Spleen (tissue), 13 donors: Measurements from ENCODE around the gene NDP. TPM values are rescaled to one million over a fixed set of nuclear protein-coding genes. Genes with fewer than 3 reads are reported as not detected.
A peak's percentile ranks its signal among the peaks of the same experiment; 100 is the strongest.

Experiments
- DNase-seq: peaks from one replicate; pipeline ENCODE4 v3.0.0-alpha.2; 2020
- H3K27ac ChIP-seq, 8 donors: fragments of 200-600 bp; sonication (generic) in 7 of 8; 1 replicate in 4 of 8; 2 replicates in 4 of 8; pipeline versions ENCODE4 v1.5.0 to v1.8.0; 2016 to 2021; ENCODE audit warnings: inconsistent platforms in 4 of 8, mild to moderate bottlenecking in 4 of 8, moderate library complexity in 1 of 8
- H3K27me3 ChIP-seq, 7 donors: fragments of 200-600 bp; sonication (generic) in 6 of 7; replicated peaks in 1 of 7; 1 replicate in 4 of 7; 2 replicates in 3 of 7; pipeline versions ENCODE4 v1.5.0 to v1.8.0; 2016 to 2021; ENCODE audit warnings: inconsistent platforms in 3 of 7, mild to moderate bottlenecking in 1 of 7
- H3K36me3 ChIP-seq, 6 donors: fragments of 200-600 bp; sonication (generic) in 5 of 6; 1 replicate in 4 of 6; 2 replicates in 2 of 6; pipeline versions ENCODE4 v1.5.0 to v1.8.0; 2016 to 2021; ENCODE audit warnings: inconsistent platforms in 2 of 6
- H3K4me1 ChIP-seq, 6 donors: fragments of 200-600 bp; sonication (generic) in 5 of 6; 1 replicate in 3 of 6; 2 replicates in 3 of 6; pipeline versions ENCODE4 v1.5.0 to v1.8.0; 2016 to 2021; ENCODE audit warnings: inconsistent platforms in 3 of 6
- H3K4me3 ChIP-seq, 8 donors: fragments of 200-600 bp; sonication (generic) in 7 of 8; 1 replicate in 4 of 8; 2 replicates in 4 of 8; pipeline versions ENCODE4 v1.5.0 to v1.8.0; 2016 to 2021; ENCODE audit warnings: inconsistent platforms in 4 of 8, mild to moderate bottlenecking in 4 of 8, moderate library complexity in 2 of 8
- H3K9me3 ChIP-seq, 8 donors: fragments of 200-600 bp; sonication (generic) in 7 of 8; 1 replicate in 4 of 8; 2 replicates in 4 of 8; pipeline versions ENCODE4 v1.5.0 to v1.8.0; 2016 to 2021; ENCODE audit warnings: inconsistent platforms in 4 of 8
- POLR2A ChIP-seq, 3 donors: fragments of 450-650 bp; IDR thresholded peaks; one replicate each; pipeline ENCODE4 v1.5.1; 2017; ENCODE audit warnings: antibody characterized with exemption in 3 of 3, mild to moderate bottlenecking in 1 of 3
- POLR2AphosphoS5 ChIP-seq, 3 donors: sonication (generic); formaldehyde crosslinking; IDR thresholded peaks; one replicate each; pipeline ENCODE4 v1.5.1; 2017; ENCODE audit warnings: antibody characterized with exemption in 3 of 3
- WGBS, 5 donors: extraction: QIAGEN DNeasy Blood & Tissue Kit in 3 of 5; methylation state at CpG; one replicate each; pipeline versions ENCODE4 v1.1.5 to v1.1.7; 2013 to 2018; 5-methylcytosine and 5-hydroxymethylcytosine counted together
- intact Hi-C: fragments of 100-400 bp; cut with DNase I; formaldehyde crosslinking; loops from one replicate; pipeline ENCODE4 v1.15.0; 2023; ENCODE audit warnings: low total_unique reads
- long read RNA-seq, 2 donors: transcript quantifications; one replicate each; lab custom pipeline, GENCODE V29; 2026
- polyA plus RNA-seq, 3 donors: library from polyadenylated mRNA; stranded (reverse); fragments of 200-250 nt; gene quantifications; one replicate each; pipeline ENCODE4 v1.2.1, GENCODE V29; 2013
- total RNA-seq, 7 donors: library from RNA; depleted of rRNA in 3 of 7; stranded (reverse); fragments of >200 nt in 3 of 7; fragmentation: NEBNext Ultra II Directional in 4 of 7; extraction: Animal tissue kit (Norgen Biotek cat#: 25700) in 4 of 7; gene quantifications; one replicate each; pipeline versions ENCODE4 v1.1.0 to v1.2.1, GENCODE V29; 2016 to 2021
- TF ChIP-seq, protein P1 (sequence below), 11 experiments: fragments of 200-600 bp in 7 of 11; fragments of 450-650 bp in 4 of 11; sonication (generic) in 4 of 11; IDR thresholded peaks in 8 of 11; conservative IDR thresholded peaks in 3 of 11; 1 replicate in 7 of 11; 2 replicates in 4 of 11; pipeline versions ENCODE4 v1.4.0 to v1.8.0; 2016 to 2021; ENCODE audit warnings: antibody characterized with exemption in 11 of 11, inconsistent platforms in 4 of 11, mild to moderate bottlenecking in 1 of 11
- donor health status: healthy with polysubstance abuse.
- donor health status: DM: no; HTN: no; CAD: no; lungs with moderate emphysema.
- donor health status: DM: no; HTN: no; CAD: no.
- donor health status: Bipolar disorder and iron deficiency.
- donor health status: healthy.
- donor health status: DM: no; HTN: no; CAD: no.
- donor health status: DM: yes; HTN: yes; CAD: no.

NDP gene, protein sequence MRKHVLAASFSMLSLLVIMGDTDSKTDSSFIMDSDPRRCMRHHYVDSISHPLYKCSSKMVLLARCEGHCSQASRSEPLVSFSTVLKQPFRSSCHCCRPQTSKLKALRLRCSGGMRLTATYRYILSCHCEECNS
- total RNA-seq (under 1 TPM in 1 of 7 donors, not detected in 6; 0.55 TPM), polyA plus RNA-seq (under 1 TPM; 0.04 to 0.38 (median 0.36) TPM)
- long read RNA-seq, donor 1, partial matches to known transcripts: 0 of 1 reads
- long read RNA-seq, donor 1, other reads (novel, unspliced or antisense): 0 of 1 reads
- long read RNA-seq, donor 2: 0 reads

DNA sequence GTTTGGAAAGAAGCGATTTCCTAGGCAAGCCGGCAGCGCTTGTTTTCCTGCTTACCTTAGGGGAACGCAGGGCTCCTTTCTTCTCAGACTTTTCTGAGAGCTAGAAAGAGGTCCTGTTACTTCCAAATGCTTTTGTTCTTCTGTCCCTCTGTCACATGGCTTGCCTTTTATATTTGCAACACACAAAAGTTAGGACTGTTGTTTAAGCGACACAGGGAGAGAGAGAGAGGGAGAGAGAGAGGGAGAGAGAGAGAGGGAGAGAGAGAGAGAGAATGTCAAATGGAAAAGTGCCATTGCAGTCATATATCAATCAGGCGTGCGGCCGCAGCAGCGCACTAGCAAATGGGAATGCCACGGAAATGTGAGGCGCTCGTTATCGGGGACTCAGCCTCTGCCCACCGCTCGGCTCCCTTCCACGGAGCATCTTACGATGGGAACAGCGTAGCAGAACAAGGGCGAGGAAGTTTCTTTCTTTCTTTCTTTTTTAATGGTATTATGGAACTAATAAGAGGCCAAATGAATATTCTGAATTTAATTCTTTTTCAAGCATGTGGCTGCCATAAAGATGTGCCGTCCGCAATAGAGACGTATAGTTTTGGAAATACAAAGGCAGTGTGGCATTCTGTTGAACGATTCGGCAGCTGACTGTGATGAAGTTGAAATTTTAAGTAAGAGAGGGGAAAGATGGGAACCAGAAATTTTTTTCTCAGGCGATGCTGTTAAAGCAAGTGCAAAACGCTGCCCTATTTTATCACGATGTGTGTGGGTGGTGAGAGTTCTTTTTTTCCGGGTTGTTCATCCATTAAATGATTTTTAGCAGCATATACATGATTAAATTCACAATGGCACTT lies at the start of gene NDP:
Gene NDP, minus strand, starts transcription at position 142 of the 851 bp plus-strand sequence. CDS start 14,745 bp downstream, outside the sequence.
- Histone ChIP-seq H3K4me1 (peaks cover 0 to 6% (median 2%) of the 10 kb centered on the region in 6 donors), H3K27ac (no peak within 1 kb of the TSS), H3K4me3 (peak within 1 kb of the TSS in 2 of 8 donors; percentile 17 to 41), H3K36me3 (no peaks in the 10 kb centered on the region), H3K9me3 (no peaks in the 10 kb centered on the region), H3K27me3 (peaks cover 0 to 62% (median 17%) of the 10 kb centered on the region in 7 donors)
- DNase-seq: no peak
- intact Hi-C loops: no loop called here
- TF ChIP-seq POLR2A (IDR thresholded peaks at IDR 0.05) (no peak), POLR2AphosphoS5 (IDR thresholded peaks at IDR 0.05) (no peak)
- TF ChIP-seq, protein P1, sequence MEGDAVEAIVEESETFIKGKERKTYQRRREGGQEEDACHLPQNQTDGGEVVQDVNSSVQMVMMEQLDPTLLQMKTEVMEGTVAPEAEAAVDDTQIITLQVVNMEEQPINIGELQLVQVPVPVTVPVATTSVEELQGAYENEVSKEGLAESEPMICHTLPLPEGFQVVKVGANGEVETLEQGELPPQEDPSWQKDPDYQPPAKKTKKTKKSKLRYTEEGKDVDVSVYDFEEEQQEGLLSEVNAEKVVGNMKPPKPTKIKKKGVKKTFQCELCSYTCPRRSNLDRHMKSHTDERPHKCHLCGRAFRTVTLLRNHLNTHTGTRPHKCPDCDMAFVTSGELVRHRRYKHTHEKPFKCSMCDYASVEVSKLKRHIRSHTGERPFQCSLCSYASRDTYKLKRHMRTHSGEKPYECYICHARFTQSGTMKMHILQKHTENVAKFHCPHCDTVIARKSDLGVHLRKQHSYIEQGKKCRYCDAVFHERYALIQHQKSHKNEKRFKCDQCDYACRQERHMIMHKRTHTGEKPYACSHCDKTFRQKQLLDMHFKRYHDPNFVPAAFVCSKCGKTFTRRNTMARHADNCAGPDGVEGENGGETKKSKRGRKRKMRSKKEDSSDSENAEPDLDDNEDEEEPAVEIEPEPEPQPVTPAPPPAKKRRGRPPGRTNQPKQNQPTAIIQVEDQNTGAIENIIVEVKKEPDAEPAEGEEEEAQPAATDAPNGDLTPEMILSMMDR (IDR thresholded peaks at IDR 0.05 in 8 of 11, conservative IDR thresholded peaks at IDR 0.05 in 3 of 11): no peak
- WGBS, 5 donors: 6 to 29% (median 10%) methylated on average over 27 to 28 of the region's 28 CpGs

GRCh38 chrX:44022964-44023363 lies 49.8 kb upstream of the NDP start:
- no peak for DNase-seq
- 67 to 84% (median 72%) methylated on average over 2 of the region's 2 CpGs for WGBS, 5 donors
- intact Hi-C loops: no loop called here
- TF ChIP-seq, protein P1 (IDR thresholded peaks at IDR 0.05 in 8 of 11, conservative IDR thresholded peaks at IDR 0.05 in 3 of 11): no peak
- TF ChIP-seq POLR2A (IDR thresholded peaks at IDR 0.05) (no peak), POLR2AphosphoS5 (IDR thresholded peaks at IDR 0.05) (no peak)
- no peak overlapping the region for H3K27ac ChIP-seq
- H3K4me1 ChIP-seq: no peaks in the 10 kb centered on the region
- no peaks in the 10 kb centered on the region for H3K9me3 ChIP-seq
- no peaks in the 10 kb centered on the region for H3K36me3 ChIP-seq
- peaks cover 0 to 11% (median 0%) of the 10 kb centered on the region in 7 donors for H3K27me3 ChIP-seq
- no peak overlapping the region for H3K4me3 ChIP-seq

DNA sequence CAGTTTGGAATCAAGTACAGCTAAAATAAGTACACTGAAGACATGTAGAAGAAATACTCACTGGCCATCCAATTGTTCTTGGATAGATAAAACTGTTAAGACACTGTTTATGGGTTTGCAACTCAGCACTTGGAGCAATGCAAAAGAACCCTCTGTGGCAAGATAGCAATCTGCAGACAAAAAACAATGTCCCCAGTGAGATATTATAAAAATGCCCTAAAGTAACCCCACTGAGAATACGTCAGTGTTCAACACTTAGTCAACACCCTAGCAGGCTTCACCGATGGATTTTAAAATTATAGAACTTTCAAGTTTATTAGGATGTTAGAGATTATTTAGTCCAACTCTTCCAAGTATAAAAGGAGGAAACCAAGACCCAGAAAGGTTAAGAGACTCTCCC lies 47.5 kb upstream of the NDP start:
- WGBS, 5 donors: 79 to 88% (median 86%) methylated on average over 2 of the region's 2 CpGs
- no peak for DNase-seq
- Histone ChIP-seq H3K27me3 (peaks cover 0 to 5% (median 0%) of the 10 kb centered on the region in 7 donors), H3K9me3 (no peaks in the 10 kb centered on the region), H3K27ac (no peak overlapping the region), H3K4me1 (no peaks in the 10 kb centered on the region), H3K4me3 (no peak overlapping the region), H3K36me3 (no peaks in the 10 kb centered on the region)
- TF ChIP-seq POLR2A (IDR thresholded peaks at IDR 0.05) (no peak), POLR2AphosphoS5 (IDR thresholded peaks at IDR 0.05) (no peak)
- TF ChIP-seq, protein P1 (IDR thresholded peaks at IDR 0.05 in 8 of 11, conservative IDR thresholded peaks at IDR 0.05 in 3 of 11): no peak
- intact Hi-C loops: no loop called here

DNA sequence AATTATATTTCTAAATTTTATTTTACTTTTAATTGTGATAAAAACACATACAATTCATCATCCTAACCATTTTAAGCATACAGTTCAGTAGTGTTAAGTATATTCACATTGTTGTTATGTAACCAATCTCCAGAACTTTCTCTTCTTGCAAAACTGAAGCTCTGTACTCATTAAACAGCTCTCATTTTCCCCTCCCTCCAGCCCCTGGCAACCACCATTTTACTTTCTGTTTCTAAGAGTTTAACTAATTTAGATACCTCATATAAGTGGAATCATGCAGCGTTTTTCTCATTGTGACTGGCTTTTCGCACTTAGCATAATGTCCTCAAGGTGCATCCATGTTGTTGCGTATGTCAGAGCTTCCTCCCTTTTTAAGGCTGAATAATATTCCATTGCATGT lies 46.7 kb upstream of the NDP start:
- Histone ChIP-seq H3K4me3 (no peak overlapping the region), H3K36me3 (no peaks in the 10 kb centered on the region), H3K27ac (no peak overlapping the region), H3K4me1 (no peaks in the 10 kb centered on the region), H3K9me3 (no peaks in the 10 kb centered on the region), H3K27me3 (peaks cover 0 to 5% (median 0%) of the 10 kb centered on the region in 7 donors)
- TF ChIP-seq, protein P1 (IDR thresholded peaks at IDR 0.05 in 8 of 11, conservative IDR thresholded peaks at IDR 0.05 in 3 of 11): no peak
- TF ChIP-seq POLR2A (IDR thresholded peaks at IDR 0.05) (no peak), POLR2AphosphoS5 (IDR thresholded peaks at IDR 0.05) (no peak)
- no peak for DNase-seq
- 61 to 88% (median 83%) methylated on average over 3 of the region's 3 CpGs for WGBS, 5 donors
- intact Hi-C loops: no loop called here
